Uterus (tissue), 2 donors: ENCODE measurements around the gene KCNH2.

Experiments
- POLR2A ChIP-seq, 2 donors: fragments of 450-650 bp; IDR thresholded peaks; one replicate each; pipeline ENCODE4 v1.6.1; 2016; ENCODE audit warnings: antibody characterized with exemption in 2 of 2, mild to moderate bottlenecking in 1 of 2, moderate library complexity in 1 of 2
- TF ChIP-seq, protein P1 (sequence below), 4 experiments: fragments of 200-600 bp in 2 of 4; fragments of 450-650 bp in 2 of 4; sonication (generic) in 2 of 4; IDR thresholded peaks; one replicate each; pipeline ENCODE4 v1.5.1; 2016 to 2019; ENCODE audit warnings: antibody characterized with exemption in 4 of 4, mild to moderate bottlenecking in 2 of 4, moderate library complexity in 1 of 4

DNA sequence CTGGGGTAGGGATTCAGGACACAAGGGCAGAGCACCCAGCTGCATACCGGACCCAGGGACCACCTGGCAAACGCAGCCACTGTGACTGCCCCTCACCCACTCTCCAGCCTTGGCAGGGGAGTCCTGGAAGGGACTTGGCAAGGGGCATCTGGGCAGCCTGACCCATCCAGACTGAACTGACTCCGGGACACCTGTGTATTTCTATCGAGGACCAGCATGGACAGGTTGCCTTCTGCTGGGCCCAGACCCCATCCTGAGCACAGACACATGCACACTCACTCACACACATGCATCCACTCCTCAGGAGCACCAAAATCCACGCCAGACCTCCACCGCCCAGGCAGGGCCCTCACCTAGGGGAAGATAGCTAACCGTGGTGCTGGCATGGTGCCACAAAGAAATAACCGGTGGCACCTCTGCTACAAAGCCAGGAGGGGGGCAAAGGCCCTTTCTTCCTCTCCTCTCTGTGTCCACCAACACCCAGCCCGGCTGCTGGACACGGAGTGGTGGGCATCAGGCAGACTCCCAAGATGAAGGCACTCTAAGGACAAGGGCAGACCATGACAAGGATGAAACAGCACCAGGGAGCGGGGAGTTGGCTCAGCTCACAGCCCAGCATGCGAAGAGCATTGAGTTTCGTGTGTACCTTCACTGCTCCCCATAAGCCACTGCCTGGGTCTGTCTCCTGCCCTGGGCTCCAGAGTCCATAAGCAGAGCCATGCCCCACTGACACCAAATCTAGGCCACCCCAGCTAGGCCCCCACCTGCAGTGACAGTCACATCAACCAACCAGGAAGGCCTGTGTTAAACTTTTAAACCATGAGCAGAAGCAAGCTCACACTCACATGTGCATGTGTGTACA is 35.3 kb downstream of the KCNH2 start:
- TF ChIP-seq, protein P1, sequence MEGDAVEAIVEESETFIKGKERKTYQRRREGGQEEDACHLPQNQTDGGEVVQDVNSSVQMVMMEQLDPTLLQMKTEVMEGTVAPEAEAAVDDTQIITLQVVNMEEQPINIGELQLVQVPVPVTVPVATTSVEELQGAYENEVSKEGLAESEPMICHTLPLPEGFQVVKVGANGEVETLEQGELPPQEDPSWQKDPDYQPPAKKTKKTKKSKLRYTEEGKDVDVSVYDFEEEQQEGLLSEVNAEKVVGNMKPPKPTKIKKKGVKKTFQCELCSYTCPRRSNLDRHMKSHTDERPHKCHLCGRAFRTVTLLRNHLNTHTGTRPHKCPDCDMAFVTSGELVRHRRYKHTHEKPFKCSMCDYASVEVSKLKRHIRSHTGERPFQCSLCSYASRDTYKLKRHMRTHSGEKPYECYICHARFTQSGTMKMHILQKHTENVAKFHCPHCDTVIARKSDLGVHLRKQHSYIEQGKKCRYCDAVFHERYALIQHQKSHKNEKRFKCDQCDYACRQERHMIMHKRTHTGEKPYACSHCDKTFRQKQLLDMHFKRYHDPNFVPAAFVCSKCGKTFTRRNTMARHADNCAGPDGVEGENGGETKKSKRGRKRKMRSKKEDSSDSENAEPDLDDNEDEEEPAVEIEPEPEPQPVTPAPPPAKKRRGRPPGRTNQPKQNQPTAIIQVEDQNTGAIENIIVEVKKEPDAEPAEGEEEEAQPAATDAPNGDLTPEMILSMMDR (IDR thresholded peaks at IDR 0.05): no peak
- no peak for TF ChIP-seq POLR2A (IDR thresholded peaks at IDR 0.05)
